ENCODE data around the gene CPNE6. TPM values are rescaled to one million over a fixed set of nuclear protein-coding genes. Genes with fewer than 3 reads are reported as not detected.

CPNE6 gene
- total RNA-seq, 1 donor: not detected

GRCh38 chr14:24127673-24128072, 56.3 kb downstream of the CPNE6 start:
- TF ChIP-seq CTCF (IDR thresholded peaks at IDR 0.05; ENCODE audit: insufficient read depth, low read length): no peak
- H3K4me3 ChIP-seq (ENCODE audit: low read depth, low read length): no peak overlapping the region
- DNase-seq (ENCODE audit: low read depth): no peak

Other genes with a start within 250 kb of the CPNE6 start
- 21.4 and 58.4 TPM in 2 replicates for gene DHRS4, start 117.8 kb upstream of the CPNE6 start, total RNA-seq (ENCODE audit: low replicate concordance)
- gene DHRS4L2, start 82.6 kb upstream of the CPNE6 start, total RNA-seq (ENCODE audit: low replicate concordance): 5.5 and 8.3 TPM in 2 replicates
- not detected in 2 replicates for gene CARMIL3, start 19.6 kb upstream of the CPNE6 start, total RNA-seq (ENCODE audit: low replicate concordance)
- gene PCK2, start 22.7 kb downstream of the CPNE6 start, total RNA-seq (ENCODE audit: low replicate concordance): 20.1 and 36.5 TPM in 2 replicates
- 44.6 and 85.3 TPM in 2 replicates for gene DCAF11, start 43.2 kb downstream of the CPNE6 start, total RNA-seq (ENCODE audit: low replicate concordance)
- 0.90 and 4.1 TPM in 2 replicates for gene NRL, start 43.4 kb downstream of the CPNE6 start, total RNA-seq (ENCODE audit: low replicate concordance)
- 0.18 TPM in 1 of 2 replicates, not detected in the other for gene FITM1, start 59.1 kb downstream of the CPNE6 start, total RNA-seq (ENCODE audit: low replicate concordance)
- gene PSME1, start 64.6 kb downstream of the CPNE6 start, total RNA-seq (ENCODE audit: low replicate concordance): 84.8 and 117 TPM in 2 replicates
- gene EMC9, start 70.0 kb downstream of the CPNE6 start, total RNA-seq (ENCODE audit: low replicate concordance): 3.8 and 11.9 TPM in 2 replicates
- 33.4 and 78.3 TPM in 2 replicates for gene PSME2, start 75.0 kb downstream of the CPNE6 start, total RNA-seq (ENCODE audit: low replicate concordance)
- 51.1 and 165 TPM in 2 replicates for gene RNF31, start 75.9 kb downstream of the CPNE6 start, total RNA-seq (ENCODE audit: low replicate concordance)
- gene IRF9, start 89.7 kb downstream of the CPNE6 start, total RNA-seq (ENCODE audit: low replicate concordance): 43.8 and 63.1 TPM in 2 replicates
- gene REC8, start 100.5 kb downstream of the CPNE6 start, total RNA-seq (ENCODE audit: low replicate concordance): 1.9 and 4.2 TPM in 2 replicates
- gene IPO4, start 117.3 kb downstream of the CPNE6 start, total RNA-seq (ENCODE audit: low replicate concordance): 44.0 and 52.0 TPM in 2 replicates
- 50.9 and 73.9 TPM in 2 replicates for gene TM9SF1, start 123.9 kb downstream of the CPNE6 start, total RNA-seq (ENCODE audit: low replicate concordance)
- gene TSSK4, start 134.1 kb downstream of the CPNE6 start, total RNA-seq (ENCODE audit: low replicate concordance): 0.27 TPM in 1 of 2 replicates, not detected in the other
- gene CHMP4A, start 141.9 kb downstream of the CPNE6 start, total RNA-seq (ENCODE audit: low replicate concordance): 70.7 and 159 TPM in 2 replicates
- gene MDP1, start 144.5 kb downstream of the CPNE6 start, total RNA-seq (ENCODE audit: low replicate concordance): 11.8 and 23.2 TPM in 2 replicates
- gene NEDD8, start 160.8 kb downstream of the CPNE6 start, total RNA-seq (ENCODE audit: low replicate concordance): 38.8 and 136 TPM in 2 replicates
- gene GMPR2, start 161.4 kb downstream of the CPNE6 start, total RNA-seq (ENCODE audit: low replicate concordance): 53.6 and 207 TPM in 2 replicates
- gene TINF2, start 171.1 kb downstream of the CPNE6 start, total RNA-seq (ENCODE audit: low replicate concordance): 53.0 and 60.5 TPM in 2 replicates
- 0.36 and 6.1 TPM in 2 replicates for gene TGM1, start 191.6 kb downstream of the CPNE6 start, total RNA-seq (ENCODE audit: low replicate concordance)
- 21.2 and 26.7 TPM in 2 replicates for gene RABGGTA, start 200.0 kb downstream of the CPNE6 start, total RNA-seq (ENCODE audit: low replicate concordance)
- 8.7 and 20.7 TPM in 2 replicates for gene DHRS1, start 228.2 kb downstream of the CPNE6 start, total RNA-seq (ENCODE audit: low replicate concordance)
- gene NOP9, start 228.3 kb downstream of the CPNE6 start, total RNA-seq (ENCODE audit: low replicate concordance): 16.4 and 19.6 TPM in 2 replicates
- gene CIDEB, start 236.4 kb downstream of the CPNE6 start, total RNA-seq (ENCODE audit: low replicate concordance): 1.9 and 4.2 TPM in 2 replicates
- gene LTB4R2, start 238.6 kb downstream of the CPNE6 start, total RNA-seq (ENCODE audit: low replicate concordance): 3.5 and 18.6 TPM in 2 replicates
- gene LTB4R, start 239.9 kb downstream of the CPNE6 start, total RNA-seq (ENCODE audit: low replicate concordance): 0.98 and 1.5 TPM in 2 replicates

All from fibroblast of the aortic adventitia (primary cell).